PC-3 (cell line): ENCODE measurements around the gene DNAH14.

Experiments
- EZH2phosphoT487 ChIP-seq: fragments of 300-600 bp; sonication (generic); IDR thresholded peaks from 2 replicates; pipeline ENCODE4 v1.6.1; 2018; ENCODE audit warnings: mild to moderate bottlenecking, antibody characterized with exemption, low read length, borderline replicate concordance
- TF ChIP-seq, protein P1 (sequence below): fragments of 300-600 bp; sonication (generic); conservative IDR thresholded peaks from 2 replicates; pipeline ENCODE4 v1.5.1; 2017; ENCODE audit warnings: antibody characterized with exemption, low read depth, mild to moderate bottlenecking, low read length

DNA sequence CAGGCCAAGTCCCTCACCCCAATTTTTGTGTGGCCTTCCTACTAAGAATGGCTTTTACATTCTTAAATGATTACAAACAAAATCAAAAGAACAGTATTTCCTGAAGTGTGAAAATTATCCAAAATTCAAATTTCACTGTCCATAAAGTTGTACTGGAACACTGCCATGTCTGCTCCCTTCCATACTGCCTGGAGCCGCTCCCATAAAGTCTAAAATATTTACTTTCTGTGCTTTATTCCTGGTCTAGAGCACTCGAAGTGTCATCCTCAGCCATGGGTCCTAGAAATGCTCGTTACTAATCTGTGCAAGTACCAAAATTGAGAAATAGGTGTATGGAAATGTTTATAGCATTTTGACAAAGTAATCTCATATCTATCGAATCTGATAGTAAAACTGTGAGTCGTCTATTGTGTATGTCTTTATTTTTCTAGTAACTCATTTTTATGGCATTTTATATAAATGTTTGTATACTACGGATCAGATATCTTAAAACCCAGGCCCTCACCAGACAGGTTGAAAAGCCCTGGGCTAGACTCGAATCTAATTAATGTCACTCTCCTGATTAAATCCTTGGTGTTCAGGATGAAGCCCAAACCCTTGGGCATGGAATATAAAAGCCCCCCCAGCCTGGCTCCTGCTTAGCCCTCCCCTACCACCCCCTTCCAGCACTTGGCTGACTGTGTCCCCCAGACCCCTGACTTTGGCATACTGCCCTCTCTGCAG is 493.5 kb downstream of the DNAH14 start:
- TF ChIP-seq, protein P1, sequence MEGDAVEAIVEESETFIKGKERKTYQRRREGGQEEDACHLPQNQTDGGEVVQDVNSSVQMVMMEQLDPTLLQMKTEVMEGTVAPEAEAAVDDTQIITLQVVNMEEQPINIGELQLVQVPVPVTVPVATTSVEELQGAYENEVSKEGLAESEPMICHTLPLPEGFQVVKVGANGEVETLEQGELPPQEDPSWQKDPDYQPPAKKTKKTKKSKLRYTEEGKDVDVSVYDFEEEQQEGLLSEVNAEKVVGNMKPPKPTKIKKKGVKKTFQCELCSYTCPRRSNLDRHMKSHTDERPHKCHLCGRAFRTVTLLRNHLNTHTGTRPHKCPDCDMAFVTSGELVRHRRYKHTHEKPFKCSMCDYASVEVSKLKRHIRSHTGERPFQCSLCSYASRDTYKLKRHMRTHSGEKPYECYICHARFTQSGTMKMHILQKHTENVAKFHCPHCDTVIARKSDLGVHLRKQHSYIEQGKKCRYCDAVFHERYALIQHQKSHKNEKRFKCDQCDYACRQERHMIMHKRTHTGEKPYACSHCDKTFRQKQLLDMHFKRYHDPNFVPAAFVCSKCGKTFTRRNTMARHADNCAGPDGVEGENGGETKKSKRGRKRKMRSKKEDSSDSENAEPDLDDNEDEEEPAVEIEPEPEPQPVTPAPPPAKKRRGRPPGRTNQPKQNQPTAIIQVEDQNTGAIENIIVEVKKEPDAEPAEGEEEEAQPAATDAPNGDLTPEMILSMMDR: no peak
- TF ChIP-seq EZH2phosphoT487: no peak
